HG03354 (cell line): ENCODE data around the gene NRAP.

ENCODE experiments used
- ATAC-seq: cut with Tn5 transposase; IDR thresholded peaks from one replicate; pipeline ENCODE4 v1.9.1; 2021; ENCODE audit warnings: mild to moderate bottlenecking; ENCODE audit not compliant: unreplicated experiment, poor library complexity, severe bottlenecking

Gene NRAP

GRCh38 chr10:113544392-113544791, 119.4 kb downstream of the NRAP start:
- ATAC-seq, result no peak

GRCh38 chr10:113543107-113543955, 120.5 kb downstream of the NRAP start:
- ATAC-seq, result no peak

- ATAC-seq, result no peak
Observed at GRCh38 chr10:113541549-113541927, 122.3 kb downstream of the NRAP start.

- no peak for ATAC-seq
Observed at GRCh38 chr10:113540845-113541548, 122.8 kb downstream of the NRAP start.

GRCh38 chr10:113539789-113540188, 124.1 kb downstream of the NRAP start:
- ATAC-seq, result no peak
